ENCODE results near the gene TMEM221.
A peak's percentile ranks its signal among the peaks of the same experiment; 100 is the strongest.

TMEM221 gene

DNA sequence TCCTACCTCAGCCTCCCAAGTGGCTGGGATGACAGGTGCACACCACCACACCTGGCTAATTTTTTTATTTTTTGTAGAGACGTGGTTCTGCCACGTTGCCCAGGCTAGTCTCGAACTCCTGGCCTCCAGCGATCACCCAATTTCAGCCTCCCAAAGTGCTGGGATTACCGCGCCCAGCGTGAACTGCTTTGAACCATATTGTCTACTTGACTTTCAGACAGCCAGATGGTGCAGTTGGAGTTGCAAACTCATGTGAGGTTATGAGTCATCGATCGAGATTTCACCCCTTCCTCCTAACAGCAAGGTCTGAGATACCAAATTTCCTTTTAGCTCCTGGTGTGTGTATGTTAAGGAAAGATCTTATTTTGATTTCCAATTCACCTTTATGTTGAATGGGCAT, 24.6 kb upstream of the TMEM221 start:
- Histone ChIP-seq H3K27ac (no peak overlapping the region), H3K4me2 (no peak overlapping the region), H3K9ac (no peak overlapping the region), H3K4me1 (peaks cover 61% of the 10 kb centered on the region), H3K36me3 (no peaks in the 10 kb centered on the region), H3K4me3 (no peak overlapping the region), H4K20me1 (peaks cover 5% of the 10 kb centered on the region; the same call in 1 of the 2 replicates), H3K9me3 (no peaks in the 10 kb centered on the region), H3K27me3 (no peaks in the 10 kb centered on the region)
- no peak for TF ChIP-seq Cebpa-rat (IDR thresholded peaks at IDR 0.05)

DNA sequence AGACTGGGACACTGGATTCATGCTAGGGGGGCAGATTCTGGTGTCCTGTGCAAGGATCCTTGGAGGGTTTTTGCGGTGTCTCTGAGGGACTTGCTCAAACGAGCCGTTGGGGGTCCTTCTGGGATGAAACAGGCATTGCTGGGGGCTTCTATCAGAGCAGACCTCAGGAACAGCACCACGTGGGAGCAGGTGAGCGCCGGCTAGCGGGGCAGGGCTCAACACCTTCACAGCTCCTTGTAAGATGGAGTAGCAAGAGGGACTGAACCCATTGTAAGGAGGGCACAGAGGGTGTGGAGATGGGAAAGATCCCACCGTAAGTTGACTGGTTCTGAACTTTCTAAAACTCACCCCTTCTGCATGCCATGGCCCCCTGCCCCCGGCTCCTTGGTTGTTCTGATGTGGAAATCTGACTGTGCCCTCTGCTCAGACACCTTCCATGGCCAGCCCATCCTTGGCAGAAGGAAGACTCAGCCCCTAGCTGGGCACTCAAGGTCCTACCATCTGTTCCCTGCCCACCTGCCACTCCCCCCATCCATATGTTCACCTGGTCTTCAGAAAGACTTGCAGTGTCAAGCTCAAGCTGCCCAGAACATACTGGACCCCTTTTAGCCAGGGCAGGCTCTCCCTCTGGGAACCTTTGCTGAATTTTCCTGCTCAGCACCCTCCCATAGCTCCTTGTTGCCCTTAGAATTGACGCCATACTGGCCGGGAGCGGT, 23.1 kb upstream of the TMEM221 start:
- Histone ChIP-seq H3K4me1 (peaks cover 74% of the 10 kb centered on the region), H3K4me3 (peak overlapping the region; percentile 79), H3K4me2 (peak overlapping the region; percentile 98), H3K9me3 (no peaks in the 10 kb centered on the region), H3K36me3 (no peaks in the 10 kb centered on the region), H4K20me1 (peaks cover 5% of the 10 kb centered on the region; the same call in 1 of the 2 replicates), H3K27ac (0 out of 2 replicates have a peak overlapping the region, but pooled peaks have one; percentile 70), H3K9ac (peak overlapping the region; percentile 79), H3K27me3 (no peaks in the 10 kb centered on the region)
- no peak for TF ChIP-seq Cebpa-rat (IDR thresholded peaks at IDR 0.05)

DNA sequence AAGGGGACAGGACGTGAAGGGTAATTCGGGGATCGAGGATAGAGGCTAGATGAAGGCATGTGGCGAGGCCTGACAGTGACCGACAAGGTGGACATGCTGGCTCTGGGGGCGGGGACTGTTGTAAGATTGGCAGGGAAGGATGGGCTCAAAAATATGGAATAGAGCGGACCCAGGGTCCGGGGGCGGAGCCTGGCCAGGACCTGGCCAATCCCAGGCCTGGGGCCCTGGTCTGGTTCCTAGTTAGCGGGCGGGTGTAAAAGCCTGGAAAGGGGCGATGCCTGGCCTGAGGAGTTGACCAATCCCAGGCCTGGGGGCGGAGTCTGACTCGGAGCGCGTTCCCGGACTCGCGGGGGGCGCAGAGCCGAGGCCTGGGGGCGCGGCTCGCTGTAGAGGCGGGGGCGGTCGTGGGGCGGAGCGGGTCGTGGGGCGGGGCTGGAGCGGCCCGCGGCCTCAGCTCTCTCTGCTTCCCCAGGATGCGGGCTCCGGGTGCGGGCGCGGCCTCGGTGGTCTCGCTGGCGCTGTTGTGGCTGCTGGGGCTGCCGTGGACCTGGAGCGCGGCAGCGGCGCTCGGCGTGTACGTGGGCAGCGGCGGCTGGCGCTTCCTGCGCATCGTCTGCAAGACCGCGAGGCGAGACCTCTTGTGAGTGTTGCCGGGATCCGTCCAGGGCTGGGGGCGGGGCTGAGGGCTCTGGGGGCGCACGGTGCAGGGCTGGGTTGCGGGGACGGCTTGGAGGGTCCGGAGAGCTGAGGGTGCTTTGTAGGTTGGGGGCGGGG, 21.8 kb upstream of the TMEM221 start, which contains the start of gene SLC27A1:
Gene SLC27A1, plus strand, starts transcription at position 457 of the 774 bp plus-strand sequence. Its CDS starts 17 bp downstream, at position 474.
- Histone ChIP-seq H3K4me3 (peak within 1 kb of the TSS; percentile 79), H4K20me1 (peaks cover 5% of the 10 kb centered on the region; the same call in 1 of the 2 replicates), H3K4me2 (peak within 1 kb of the TSS; percentile 98), H3K27ac (peak within 1 kb of the TSS; percentile 70), H3K27me3 (no peaks in the 10 kb centered on the region), H3K36me3 (no peaks in the 10 kb centered on the region), H3K4me1 (peaks cover 78% of the 10 kb centered on the region), H3K9me3 (no peaks in the 10 kb centered on the region), H3K9ac (peak within 1 kb of the TSS; percentile 79)
- no peak for TF ChIP-seq Cebpa-rat (IDR thresholded peaks at IDR 0.05)

DNA sequence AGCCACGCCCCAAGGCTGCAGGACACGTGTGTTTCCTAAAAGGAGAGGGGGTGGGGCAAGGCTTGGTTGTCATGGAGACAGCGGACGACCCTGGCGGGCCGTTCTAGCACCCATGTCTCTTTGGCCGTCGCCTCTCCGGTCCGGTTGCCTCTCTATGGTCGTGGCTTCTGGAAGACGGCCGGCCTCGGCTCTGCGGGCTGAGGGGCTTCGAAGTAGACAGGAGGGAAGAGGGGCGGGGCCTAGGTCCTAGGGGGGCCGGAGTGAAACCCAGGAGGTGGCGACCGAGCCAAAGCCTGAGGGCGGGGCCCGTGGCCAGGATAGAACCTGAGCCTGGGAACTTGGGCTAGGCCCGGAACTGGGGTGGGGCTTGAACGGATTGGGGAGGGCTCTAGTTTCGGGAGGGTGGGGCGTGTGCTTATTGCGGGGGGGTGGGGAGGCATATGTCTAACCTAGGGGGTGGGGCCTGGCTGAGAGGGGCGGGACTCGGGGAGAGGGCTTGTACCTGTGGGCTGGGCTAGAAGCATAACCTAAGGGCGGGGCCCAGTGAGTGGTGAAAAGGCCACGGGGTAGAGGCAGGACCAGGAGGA, 21.1 kb upstream of the TMEM221 start:
- peaks cover 76% of the 10 kb centered on the region for H3K4me1 ChIP-seq
- no peaks in the 10 kb centered on the region for H3K9me3 ChIP-seq
- TF ChIP-seq Cebpa-rat (IDR thresholded peaks at IDR 0.05): no peak
- H3K9ac ChIP-seq: peak overlapping the region; percentile 72
- H3K36me3 ChIP-seq: no peaks in the 10 kb centered on the region
- H4K20me1 ChIP-seq: peaks cover 5% of the 10 kb centered on the region; the same call in 1 of the 2 replicates
- peak overlapping the region; percentile 56 for H3K27ac ChIP-seq
- H3K4me2 ChIP-seq: peak overlapping the region; percentile 94
- H3K27me3 ChIP-seq: no peaks in the 10 kb centered on the region
- H3K4me3 ChIP-seq: peak overlapping the region; percentile 79

DNA sequence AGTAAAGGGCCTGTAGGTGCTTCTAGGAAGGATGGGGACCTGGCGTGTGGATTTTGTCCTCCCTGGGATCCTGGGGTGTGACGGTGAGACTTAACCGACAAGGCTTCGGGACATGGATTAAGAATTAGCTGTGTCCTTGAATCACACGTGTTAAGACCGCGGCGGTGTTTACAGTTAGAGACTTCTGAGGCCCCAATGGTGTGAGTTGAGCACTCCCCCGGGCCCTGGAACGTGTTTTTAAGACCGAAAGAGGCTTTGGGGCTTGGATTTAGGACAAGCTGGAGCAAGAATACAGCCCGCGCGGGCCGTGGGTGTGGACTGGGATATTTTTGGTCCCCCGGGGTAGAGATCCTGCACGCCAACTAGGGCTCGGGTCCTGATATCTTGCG, 20.6 kb upstream of the TMEM221 start:
- TF ChIP-seq Cebpa-rat (IDR thresholded peaks at IDR 0.05): no peak
- Histone ChIP-seq H3K9ac (peak overlapping the region; percentile 60), H3K4me2 (peak overlapping the region; percentile 94), H3K27me3 (no peaks in the 10 kb centered on the region), H3K27ac (peak overlapping the region; percentile 51), H3K4me3 (peak overlapping the region; percentile 79), H4K20me1 (peaks cover 5% of the 10 kb centered on the region; the same call in 1 of the 2 replicates), H3K4me1 (peaks cover 71% of the 10 kb centered on the region), H3K36me3 (no peaks in the 10 kb centered on the region), H3K9me3 (no peaks in the 10 kb centered on the region)

DNA sequence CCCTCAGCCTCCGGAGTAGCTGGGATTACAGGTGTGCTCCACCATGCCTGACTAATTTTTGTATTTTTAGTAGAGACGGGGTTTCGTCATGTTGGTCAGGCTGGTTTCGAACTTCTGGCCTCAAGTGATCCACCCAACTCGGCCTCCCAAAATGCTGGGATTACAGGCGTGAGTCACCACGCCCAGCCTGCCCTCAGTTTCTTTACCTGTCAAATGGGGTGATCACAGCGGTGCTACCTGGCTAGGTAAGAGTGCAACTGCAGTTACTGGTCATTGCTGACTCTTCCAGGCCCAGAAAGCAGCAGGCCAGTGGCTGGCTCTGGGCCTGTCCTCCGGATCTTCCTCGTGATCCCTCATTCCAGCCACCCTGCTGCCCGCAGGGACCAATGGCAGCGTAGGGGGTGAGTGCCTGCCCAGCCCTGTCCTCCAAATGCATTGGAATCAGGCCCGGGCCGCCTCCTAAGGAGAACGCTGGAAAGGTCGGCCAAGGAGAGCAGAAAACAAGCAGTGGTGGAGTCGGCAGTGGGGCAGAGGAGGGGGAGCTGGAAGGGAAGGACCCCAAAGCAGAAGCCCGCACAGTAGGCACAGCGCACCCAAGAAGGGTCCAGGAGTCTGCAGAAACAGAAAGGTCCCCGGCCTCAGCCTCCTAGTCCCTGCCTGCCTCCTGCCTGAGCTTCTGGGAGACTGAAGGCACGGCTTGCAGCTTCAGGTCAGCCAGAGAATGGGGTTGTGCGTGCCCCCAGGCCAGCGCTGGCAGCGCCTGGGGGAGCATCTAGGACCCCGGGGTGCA, 20.0 kb upstream of the TMEM221 start:
- peak overlapping the region; percentile 79; the same call in 1 of the 2 replicates for H3K4me3 ChIP-seq

DNA sequence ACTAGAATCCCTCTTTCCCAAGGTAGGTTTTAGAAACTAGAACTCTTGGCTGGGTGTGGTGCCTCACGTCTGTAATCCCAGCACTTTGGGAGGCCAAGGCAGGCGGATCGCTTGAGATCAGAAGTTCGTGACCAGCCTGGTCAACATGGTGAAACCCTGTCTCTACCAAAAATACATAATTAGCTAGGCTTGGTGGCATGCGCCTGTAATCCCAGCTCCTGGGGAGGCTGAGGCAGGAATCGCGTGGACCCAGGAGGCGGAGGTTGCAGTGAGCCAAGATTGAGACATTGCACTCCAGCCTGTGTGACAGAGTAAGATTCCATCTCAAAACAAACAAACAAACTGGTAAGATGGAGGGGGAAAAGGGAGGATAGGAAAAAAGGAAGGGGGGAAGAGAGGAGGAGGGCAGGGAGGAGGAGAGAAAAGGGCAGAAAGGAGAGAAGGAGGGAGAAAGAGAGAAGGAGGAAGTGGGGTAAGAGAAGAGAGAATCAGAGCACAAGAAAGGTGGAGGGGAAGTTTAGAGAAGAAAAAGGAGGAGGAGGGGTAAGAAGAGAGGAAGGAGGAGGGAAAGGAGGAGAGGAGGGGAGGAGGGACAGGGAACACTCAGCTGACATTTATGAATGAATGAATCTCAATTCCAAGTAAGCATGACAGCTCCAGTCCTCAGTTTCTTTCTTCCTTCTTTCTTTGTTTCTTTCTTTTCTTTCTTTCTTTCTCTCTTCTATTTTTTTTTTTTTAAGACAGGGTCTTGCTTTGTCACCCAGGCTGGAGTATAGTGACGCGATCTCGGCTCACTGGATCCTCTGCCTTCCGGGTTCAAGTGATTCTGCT, 19.2 kb upstream of the TMEM221 start:
- Histone ChIP-seq H4K20me1 (peaks cover 5% of the 10 kb centered on the region; the same call in 1 of the 2 replicates), H3K9ac (peak overlapping the region; percentile 60; the same call in 1 of the 2 replicates), H3K9me3 (no peaks in the 10 kb centered on the region), H3K27me3 (no peaks in the 10 kb centered on the region), H3K4me1 (peaks cover 60% of the 10 kb centered on the region), H3K36me3 (no peaks in the 10 kb centered on the region), H3K4me2 (peak overlapping the region; percentile 94), H3K4me3 (no peak overlapping the region), H3K27ac (peak overlapping the region; percentile 30; the same call in 1 of the 2 replicates)
- TF ChIP-seq Cebpa-rat (IDR thresholded peaks at IDR 0.05): no peak

More for the DNA sequence above, 20.0 kb upstream of the TMEM221 start:
- peaks cover 5% of the 10 kb centered on the region; the same call in 1 of the 2 replicates for H4K20me1 ChIP-seq
- no peak for TF ChIP-seq Cebpa-rat (IDR thresholded peaks at IDR 0.05)
- peak overlapping the region; percentile 94 for H3K4me2 ChIP-seq
- H3K4me1 ChIP-seq: peaks cover 68% of the 10 kb centered on the region
- H3K9ac ChIP-seq: peak overlapping the region; percentile 60; the same call in 1 of the 2 replicates
- no peaks in the 10 kb centered on the region for H3K27me3 ChIP-seq
- peak overlapping the region; percentile 51 for H3K27ac ChIP-seq
- H3K9me3 ChIP-seq: no peaks in the 10 kb centered on the region
- H3K36me3 ChIP-seq: no peaks in the 10 kb centered on the region

DNA sequence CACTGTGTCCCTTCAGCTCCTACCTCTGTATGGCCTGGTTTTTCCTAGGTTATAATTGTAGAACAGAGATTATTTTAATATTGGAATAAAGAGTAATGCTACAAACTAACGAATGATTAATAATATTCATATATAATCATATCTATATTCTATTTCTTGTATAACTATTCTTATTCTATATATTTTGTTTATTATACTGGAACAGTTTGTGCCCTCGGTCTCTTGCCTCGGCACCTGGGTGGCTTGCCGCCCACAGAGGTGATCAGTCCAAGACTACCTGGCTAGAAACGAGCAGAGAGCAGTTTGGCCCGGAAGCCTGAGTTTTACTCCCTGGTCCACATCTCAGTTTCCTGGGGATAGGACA, 18.0 kb upstream of the TMEM221 start:
- Histone ChIP-seq H3K4me2 (no peak overlapping the region), H3K9me3 (no peaks in the 10 kb centered on the region), H3K9ac (no peak overlapping the region), H4K20me1 (peaks cover 3% of the 10 kb centered on the region; the same call in 1 of the 2 replicates), H3K4me3 (no peak overlapping the region), H3K4me1 (peaks cover 49% of the 10 kb centered on the region), H3K27me3 (no peaks in the 10 kb centered on the region), H3K27ac (no peak overlapping the region), H3K36me3 (no peaks in the 10 kb centered on the region)
- no peak for TF ChIP-seq Cebpa-rat (IDR thresholded peaks at IDR 0.05)
